H1 (cell line): ENCODE data around the gene VWF. TPM values are rescaled to one million over a fixed set of nuclear protein-coding genes. Genes with fewer than 3 reads are reported as not detected.
"Not testable (repeated sequence)": the region's sequence is repeated elsewhere in the genome, so short reads cannot be mapped to it uniquely, and the experiment has no call there.

Experiments used
- CTCF ChIA-PET: fragments of 300-600 bp; sonication (Branson Sonifier 250); formaldehyde crosslinking; loops from one replicate; lab custom pipeline; 2021; ENCODE audit not compliant: partially characterized antibody; lab: Charles Lee
- POLR2A ChIA-PET: fragments of 300-600 bp; sonication (Branson Sonifier 250); formaldehyde crosslinking; loops from one replicate; lab custom pipeline; 2021; ENCODE audit warnings: inconsistent platforms; ENCODE audit not compliant: partially characterized antibody; lab: Charles Lee
- DNase-seq, 2 experiments: peaks; one replicate each; pipeline versions ENCODE4 v3.0.0 to v3.0.0-alpha.2; 2010 to 2022; ENCODE audit warnings: low spot score in 2 of 2, low read depth in 1 of 2, mixed read lengths in 1 of 2
- FAIRE-seq: peaks from 2 replicates; lab custom pipeline; 2011; peaks lifted over from hg19 to GRCh38; lab: Jason Lieb, UNC
- H2AFZ ChIP-seq: 2 replicates; pipeline ENCODE4 v1.8.1; 2012; ENCODE audit warnings: low read length, inconsistent platforms
- H2AK5ac ChIP-seq: 2 replicates; pipeline ENCODE4 v1.6.1; 2013; ENCODE audit warnings: low read depth, low read length
- H2BK120ac ChIP-seq: replicated peaks from 2 replicates; pipeline ENCODE3; 2013; ENCODE audit warnings: low read depth, low read length, inconsistent platforms
- H2BK12ac ChIP-seq: 2 replicates; pipeline ENCODE4 v1.6.1; 2013; ENCODE audit warnings: low read depth, low read length
- H2BK15ac ChIP-seq: 2 replicates; pipeline ENCODE4 v1.6.1; 2013; ENCODE audit warnings: low read length
- H2BK20ac ChIP-seq: 2 replicates; pipeline ENCODE4 v1.6.1; 2013; ENCODE audit warnings: low read length
- H2BK5ac ChIP-seq: 2 replicates; pipeline ENCODE4 v1.6.1; 2013; ENCODE audit warnings: low read depth, low read length
- H3K14ac ChIP-seq: 2 replicates; pipeline ENCODE4 v1.6.1; 2013; ENCODE audit warnings: inconsistent platforms; ENCODE audit not compliant: insufficient read length
- H3K18ac ChIP-seq: 2 replicates; pipeline ENCODE4 v1.6.1; 2013; ENCODE audit warnings: low read length; ENCODE audit errors: extremely low read depth
- H3K23ac ChIP-seq: 2 replicates; pipeline ENCODE4 v1.6.1; 2013; ENCODE audit warnings: inconsistent platforms; ENCODE audit not compliant: insufficient read length
- H3K23me2 ChIP-seq: 2 replicates; pipeline ENCODE4 v1.6.1; 2013; ENCODE audit warnings: low read depth, low read length
- H3K27ac ChIP-seq: 2 replicates; pipeline ENCODE4 v1.6.1; 2011; ENCODE audit warnings: low read depth, low read length, inconsistent platforms
- H3K27me3 ChIP-seq, 4 experiments: replicated peaks in 1 of 4; 1 replicate in 1 of 4; 2 replicates in 3 of 4; pipeline versions ENCODE4 v1.6.1 to v1.8.1; 2011 to 2013; ENCODE audit warnings: low read length in 3 of 4, mild to moderate bottlenecking in 3 of 4, inconsistent platforms in 2 of 4, mixed read lengths in 2 of 4, moderate library complexity in 1 of 4; ENCODE audit not compliant: control insufficient read depth in 3 of 4, insufficient read depth in 3 of 4; ENCODE audit errors: extremely low read depth in 1 of 4
- H3K36me3 ChIP-seq, 4 experiments: 2 replicates each; pipeline versions ENCODE4 v1.6.1 to v1.8.1; 2011 to 2013; ENCODE audit warnings: mild to moderate bottlenecking in 4 of 4, low read length in 3 of 4, moderate library complexity in 2 of 4, control low read depth in 1 of 4, inconsistent platforms in 1 of 4; ENCODE audit not compliant: insufficient read depth in 4 of 4, control insufficient read depth in 2 of 4
- H3K4ac ChIP-seq: replicated peaks from 2 replicates; pipeline ENCODE3; 2013; ENCODE audit warnings: low read length, low read depth, mixed read lengths, inconsistent platforms; ENCODE audit not compliant: insufficient read length
- H3K4me1 ChIP-seq, 4 experiments: replicated peaks in 1 of 4; 1 replicate in 1 of 4; 2 replicates in 3 of 4; pipeline versions ENCODE4 v1.6.1 to v1.8.1; 2011 to 2013; ENCODE audit warnings: low read length in 3 of 4, inconsistent platforms in 2 of 4, mixed read lengths in 1 of 4; ENCODE audit not compliant: insufficient read depth in 4 of 4, control insufficient read depth in 3 of 4
- H3K4me2 ChIP-seq, 2 experiments: 2 replicates each; pipeline versions ENCODE4 v1.6.1 to v1.8.1; 2011 to 2013; ENCODE audit warnings: low read depth in 2 of 2, low read length in 2 of 2, control low read depth in 1 of 2, inconsistent platforms in 1 of 2, mild to moderate bottlenecking in 1 of 2; ENCODE audit not compliant: insufficient read depth in 1 of 2
- H3K4me3 ChIP-seq, 4 experiments: fragments of 200-600, 300-600 bp in 1 of 4; sonication (generic), shearing (Covaris generic), sonication (Bioruptor Twin) in 1 of 4; 2 replicates each; pipeline versions ENCODE4 v1.5.1 to v1.8.1; 2011 to 2016; ENCODE audit warnings: low read length in 4 of 4, low read depth in 3 of 4, control low read depth in 2 of 4, inconsistent platforms in 2 of 4, mild to moderate bottlenecking in 2 of 4, mixed read lengths in 1 of 4, moderate library complexity in 1 of 4; ENCODE audit not compliant: insufficient read depth in 2 of 4; ENCODE audit errors: extremely low read depth in 1 of 4
- H3K56ac ChIP-seq: replicated peaks from 2 replicates; pipeline ENCODE3; 2013; ENCODE audit warnings: low read depth, mild to moderate bottlenecking, mixed read lengths, low read length, inconsistent platforms; ENCODE audit not compliant: insufficient read length
- H3K79me1 ChIP-seq: 2 replicates; pipeline ENCODE4 v1.6.1; 2013; ENCODE audit warnings: low read depth, low read length, control low read depth
- H3K79me2 ChIP-seq, 2 experiments: 2 replicates each; pipeline versions ENCODE4 v1.6.1 to v1.8.1; 2012 to 2013; ENCODE audit warnings: low read length in 2 of 2, mild to moderate bottlenecking in 2 of 2, inconsistent platforms in 1 of 2; ENCODE audit not compliant: insufficient read depth in 2 of 2, control insufficient read depth in 1 of 2
- H3K9ac ChIP-seq, 4 experiments: replicated peaks in 1 of 4; 1 replicate in 1 of 4; 2 replicates in 3 of 4; pipeline versions ENCODE4 v1.6.1 to v1.8.1; 2011 to 2013; ENCODE audit warnings: low read depth in 3 of 4, low read length in 3 of 4, control low read depth in 2 of 4, mild to moderate bottlenecking in 2 of 4, moderate library complexity in 2 of 4, inconsistent platforms in 1 of 4; ENCODE audit errors: extremely low read depth in 1 of 4
- H3K9me3 ChIP-seq, 2 experiments: 2 replicates each; pipeline versions ENCODE4 v1.6.1 to v1.8.1; 2012 to 2013; ENCODE audit warnings: mild to moderate bottlenecking in 2 of 2, moderate library complexity in 2 of 2, control low read depth in 1 of 2, inconsistent platforms in 1 of 2, low read depth in 1 of 2, low read length in 1 of 2, mixed read lengths in 1 of 2; ENCODE audit not compliant: insufficient read depth in 2 of 2
- H4K20me1 ChIP-seq, 2 experiments: replicated peaks in 1 of 2; 2 replicates each; pipeline versions ENCODE3 to v1.8.1; 2011 to 2013; ENCODE audit warnings: inconsistent platforms in 2 of 2, low read length in 2 of 2, mild to moderate bottlenecking in 1 of 2; ENCODE audit not compliant: insufficient read depth in 2 of 2, control insufficient read depth in 1 of 2
- H4K5ac ChIP-seq: 2 replicates; pipeline ENCODE4 v1.6.1; 2013; ENCODE audit warnings: low read length, low read depth, mixed read lengths, inconsistent platforms; ENCODE audit not compliant: insufficient read length
- H4K8ac ChIP-seq: 2 replicates; pipeline ENCODE4 v1.8.0; 2013; ENCODE audit warnings: mild to moderate bottlenecking, moderate library complexity, low read length, inconsistent platforms; ENCODE audit not compliant: insufficient read depth; ENCODE audit errors: extremely low read depth
- H4K91ac ChIP-seq: replicated peaks from 2 replicates; pipeline ENCODE3; 2013; ENCODE audit warnings: low read length, mixed read lengths, inconsistent platforms; ENCODE audit not compliant: insufficient read length
- WGBS, 2 experiments: shearing (Covaris generic) in 1 of 2; methylation state at CpG; one replicate each; pipeline versions ENCODE4 v1.1.6 to v1.1.7; 2013 to 2015; ENCODE audit warnings: low lambda C conversion rate in 2 of 2, mixed read lengths in 2 of 2, inconsistent platforms in 1 of 2, low coverage in 1 of 2, missing lambda C conversion rate in 1 of 2; ENCODE audit not compliant: insufficient replicate concordance in 2 of 2, insufficient coverage in 1 of 2, insufficient read length in 1 of 2; ENCODE audit errors: extremely low coverage in 1 of 2, missing lambda C conversion rate in 1 of 2; 5-methylcytosine and 5-hydroxymethylcytosine counted together
- polyA plus RNA-seq, 7 experiments: library from polyadenylated mRNA; depleted of rRNA in 3 of 7; stranded (reverse) in 5 of 7; unstranded in 2 of 7; fragments of >200 nt in 5 of 7; fragments of 200-250 nt in 2 of 7; gene quantifications; 1 replicate in 5 of 7; 2 replicates in 1 of 7; 4 replicates in 1 of 7; pipeline versions ENCODE4 v1.2.1 to v1.2.3, GENCODE V29; 2011 to 2013; ENCODE audit warnings: missing spikeins in 2 of 7, mixed read lengths in 2 of 7
- total RNA-seq: library from RNA; stranded (reverse); fragmentation: NEBNext Ultra II Directional; extraction: Animal tissue kit (Norgen Biotek cat#: 25700); gene quantifications from 2 replicates; pipeline ENCODE4 v1.2.1, GENCODE V29; 2021

The VWF gene
- total and polyA plus RNA-seq, 2 of the 8 experiments (the other 6 are each of a cell fraction or from before 2014, with no cell fraction given) = 0.39 to 0.60 TPM

- FAIRE-seq, H2BK12ac ChIP-seq, H3K14ac ChIP-seq, H3K27ac ChIP-seq, H3K23ac ChIP-seq, H3K4me1 ChIP-seq, H3K4me3 ChIP-seq, H4K91ac ChIP-seq, H3K9me3 ChIP-seq, H3K27me3 ChIP-seq, H3K36me3 ChIP-seq, H3K79me2 ChIP-seq, H4K8ac ChIP-seq, H4K20me1 ChIP-seq, H3K9ac ChIP-seq, H2BK20ac ChIP-seq, H3K18ac ChIP-seq, H2AFZ ChIP-seq, H3K4me2 ChIP-seq, H2BK15ac ChIP-seq, H4K5ac ChIP-seq, H3K79me1 ChIP-seq, H3K4ac ChIP-seq, H2AK5ac ChIP-seq, DNase-seq, POLR2A ChIA-PET, H3K56ac ChIP-seq, H2BK5ac ChIP-seq, H2BK120ac ChIP-seq, H3K23me2 ChIP-seq: not testable (repeated sequence)
- CTCF ChIA-PET = interaction anchor here (1.5 to 3.3 kb wide), 2 partner anchors 23 to 28 kb away, joined by 7 to 17 read pairs; no protein-coding TSS in a partner anchor
- WGBS, 2 experiments = 94% methylated on average over 12 of the region's 12 CpGs; no CpG with 5 or more reads in 1 of the 2 experiments
Measured at GRCh38 chr12:6016004-6016403, 108.5 kb downstream of the VWF start.

GRCh38 chr12:6015271-6015670 lies 109.2 kb downstream of the VWF start:
- not testable (repeated sequence) for H4K8ac ChIP-seq, H4K5ac ChIP-seq, DNase-seq, H3K4me3 ChIP-seq, H3K79me2 ChIP-seq, H3K18ac ChIP-seq, H3K27me3 ChIP-seq, H2BK12ac ChIP-seq, H3K23me2 ChIP-seq, H2BK15ac ChIP-seq, H3K4me2 ChIP-seq, H3K9ac ChIP-seq, H2BK120ac ChIP-seq, H3K4me1 ChIP-seq, H2BK5ac ChIP-seq, H3K9me3 ChIP-seq, H3K4ac ChIP-seq, H2BK20ac ChIP-seq, H2AK5ac ChIP-seq, H3K14ac ChIP-seq, H4K91ac ChIP-seq, H2AFZ ChIP-seq, H3K36me3 ChIP-seq, H3K79me1 ChIP-seq, H3K56ac ChIP-seq, H3K23ac ChIP-seq, H4K20me1 ChIP-seq, H3K27ac ChIP-seq
- ChIA-PET POLR2A (interaction anchor here (0.5 kb wide), 1 partner anchor 258 kb away, joined by 3 read pairs; no protein-coding TSS in a partner anchor), CTCF (interaction anchor here (1.4 to 2.8 kb wide), 3 partner anchors 23 to 39 kb away, joined by 3 to 20 read pairs (median 9); no protein-coding TSS in a partner anchor)
- FAIRE-seq = peak; percentile 93
- WGBS, 2 experiments = 90% methylated on average over 2 of the region's 3 CpGs; no CpG with 5 or more reads in 1 of the 2 experiments
